ENCODE measurements around the gene RAB3IL1.

DNA sequence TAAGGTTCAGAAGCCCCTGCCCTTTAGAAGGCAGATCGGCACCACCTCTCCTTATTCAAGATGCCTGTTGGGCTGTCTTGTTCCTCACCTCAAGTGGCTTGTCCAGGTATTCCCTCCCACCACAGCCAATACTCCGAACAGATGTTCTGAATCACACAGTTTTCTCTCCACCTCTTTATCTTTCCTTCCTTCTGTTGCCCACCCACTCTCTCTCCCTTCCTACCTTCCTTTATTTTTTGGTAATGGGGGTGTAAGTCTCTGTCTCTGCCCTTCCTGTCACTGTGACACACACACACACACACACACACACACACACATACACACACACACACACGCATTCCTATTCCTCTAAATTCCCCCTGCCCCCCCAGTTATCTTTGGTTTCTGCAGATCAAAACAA lies 41.2 kb upstream of the RAB3IL1 start:
- TF ChIP-seq POLR2A (IDR thresholded peaks at IDR 0.05), result no peak
- TF ChIP-seq, protein P1, sequence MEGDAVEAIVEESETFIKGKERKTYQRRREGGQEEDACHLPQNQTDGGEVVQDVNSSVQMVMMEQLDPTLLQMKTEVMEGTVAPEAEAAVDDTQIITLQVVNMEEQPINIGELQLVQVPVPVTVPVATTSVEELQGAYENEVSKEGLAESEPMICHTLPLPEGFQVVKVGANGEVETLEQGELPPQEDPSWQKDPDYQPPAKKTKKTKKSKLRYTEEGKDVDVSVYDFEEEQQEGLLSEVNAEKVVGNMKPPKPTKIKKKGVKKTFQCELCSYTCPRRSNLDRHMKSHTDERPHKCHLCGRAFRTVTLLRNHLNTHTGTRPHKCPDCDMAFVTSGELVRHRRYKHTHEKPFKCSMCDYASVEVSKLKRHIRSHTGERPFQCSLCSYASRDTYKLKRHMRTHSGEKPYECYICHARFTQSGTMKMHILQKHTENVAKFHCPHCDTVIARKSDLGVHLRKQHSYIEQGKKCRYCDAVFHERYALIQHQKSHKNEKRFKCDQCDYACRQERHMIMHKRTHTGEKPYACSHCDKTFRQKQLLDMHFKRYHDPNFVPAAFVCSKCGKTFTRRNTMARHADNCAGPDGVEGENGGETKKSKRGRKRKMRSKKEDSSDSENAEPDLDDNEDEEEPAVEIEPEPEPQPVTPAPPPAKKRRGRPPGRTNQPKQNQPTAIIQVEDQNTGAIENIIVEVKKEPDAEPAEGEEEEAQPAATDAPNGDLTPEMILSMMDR (IDR thresholded peaks at IDR 0.05), result no peak
- TF ChIP-seq POLR2AphosphoS5 (IDR thresholded peaks at IDR 0.05), result no peak
- TF ChIP-seq EP300 (IDR thresholded peaks at IDR 0.05), result no peak
